Right lobe of liver (tissue), 4 donors: Measurements from ENCODE around the gene UMPS.

Source experiments
- POLR2A ChIP-seq: fragments of 450-650 bp; IDR thresholded peaks from one replicate; pipeline ENCODE4 v1.6.1; 2017; ENCODE audit warnings: antibody characterized with exemption, mild to moderate bottlenecking
- TF ChIP-seq, protein P1 (sequence below), 4 donors: fragments of 200-600 bp in 3 of 4; fragments of 450-650 bp in 1 of 4; IDR thresholded peaks; one replicate each; pipeline versions ENCODE4 v1.5.1 to v1.8.0; 2016 to 2022; ENCODE audit warnings: antibody characterized with exemption in 4 of 4, mild to moderate bottlenecking in 2 of 4
- donor health status: DM: no; HTN: no; CAD: no.
- donor health status: DM: no; HTN: no; CAD: no.
- donor health status: DM: no; HTN: yes; CAD: no.

DNA sequence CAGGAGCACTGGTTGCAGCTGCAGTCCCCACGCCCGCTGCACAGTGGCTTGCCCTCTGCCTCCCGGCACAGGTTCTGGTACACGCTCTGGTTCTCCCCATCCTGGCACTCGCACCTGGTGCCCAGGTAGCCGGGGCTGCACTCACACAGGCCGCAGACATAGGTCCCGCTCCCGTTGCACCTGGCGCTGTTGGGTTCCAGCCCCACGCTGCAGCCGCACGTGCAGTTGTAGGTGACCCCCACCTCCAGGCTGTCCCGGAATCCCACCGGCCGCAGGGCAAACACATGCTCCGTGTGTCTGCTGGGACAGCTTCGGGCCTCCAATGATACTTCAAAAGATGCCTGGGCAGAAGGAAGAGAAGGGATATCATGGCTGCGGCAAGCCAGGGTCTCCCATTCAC, 66.2 kb downstream of the UMPS start:
- TF ChIP-seq, protein P1, sequence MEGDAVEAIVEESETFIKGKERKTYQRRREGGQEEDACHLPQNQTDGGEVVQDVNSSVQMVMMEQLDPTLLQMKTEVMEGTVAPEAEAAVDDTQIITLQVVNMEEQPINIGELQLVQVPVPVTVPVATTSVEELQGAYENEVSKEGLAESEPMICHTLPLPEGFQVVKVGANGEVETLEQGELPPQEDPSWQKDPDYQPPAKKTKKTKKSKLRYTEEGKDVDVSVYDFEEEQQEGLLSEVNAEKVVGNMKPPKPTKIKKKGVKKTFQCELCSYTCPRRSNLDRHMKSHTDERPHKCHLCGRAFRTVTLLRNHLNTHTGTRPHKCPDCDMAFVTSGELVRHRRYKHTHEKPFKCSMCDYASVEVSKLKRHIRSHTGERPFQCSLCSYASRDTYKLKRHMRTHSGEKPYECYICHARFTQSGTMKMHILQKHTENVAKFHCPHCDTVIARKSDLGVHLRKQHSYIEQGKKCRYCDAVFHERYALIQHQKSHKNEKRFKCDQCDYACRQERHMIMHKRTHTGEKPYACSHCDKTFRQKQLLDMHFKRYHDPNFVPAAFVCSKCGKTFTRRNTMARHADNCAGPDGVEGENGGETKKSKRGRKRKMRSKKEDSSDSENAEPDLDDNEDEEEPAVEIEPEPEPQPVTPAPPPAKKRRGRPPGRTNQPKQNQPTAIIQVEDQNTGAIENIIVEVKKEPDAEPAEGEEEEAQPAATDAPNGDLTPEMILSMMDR (IDR thresholded peaks at IDR 0.05): no peak
- no peak for TF ChIP-seq POLR2A
